KBM-7 (cell line): Measurements from ENCODE around the gene ARL2BP.
A peak's percentile ranks its signal among the peaks of the same experiment; 100 is the strongest.

Source experiments
- DNase-seq: peaks from one replicate; pipeline ENCODE4 v3.0.0-alpha.2; 2015
- in situ Hi-C: fragments of 300-500 bp; cut with MboI; formaldehyde crosslinking; loops from 2 replicates; pipeline ENCODE4 v1.14.3; 2020; ENCODE audit warnings: low sequenced_read_pairs, low pct_unique_long_range_greater_than_20kb, mixed read lengths

Gene ARL2BP

GRCh38 chr16:57276596-57276995 lies 31.5 kb downstream of the ARL2BP start:
- peak; percentile 38 for DNase-seq
- in situ Hi-C loops: no loop called here

DNA sequence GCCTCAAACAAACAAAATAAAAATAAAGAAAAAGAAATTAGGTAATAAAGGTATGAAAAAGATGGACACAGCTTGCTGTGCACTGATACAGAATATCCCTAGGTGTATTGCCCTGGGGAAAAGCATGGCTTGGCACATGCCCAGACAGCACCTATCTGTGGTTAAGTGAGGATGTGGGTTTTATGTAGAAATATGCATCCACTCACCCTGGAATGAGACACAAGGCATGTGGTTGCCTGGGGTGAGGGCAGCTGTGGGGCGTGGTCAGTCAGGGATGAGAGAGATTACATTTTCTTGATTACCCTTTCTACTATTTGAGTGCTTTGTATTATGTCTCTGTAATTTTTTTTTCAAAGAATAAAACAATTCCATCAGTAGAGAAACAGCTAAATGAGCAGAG lies 32.5 kb downstream of the ARL2BP start:
- DNase-seq: peak; percentile 68
- in situ Hi-C loops: no loop called here

DNA sequence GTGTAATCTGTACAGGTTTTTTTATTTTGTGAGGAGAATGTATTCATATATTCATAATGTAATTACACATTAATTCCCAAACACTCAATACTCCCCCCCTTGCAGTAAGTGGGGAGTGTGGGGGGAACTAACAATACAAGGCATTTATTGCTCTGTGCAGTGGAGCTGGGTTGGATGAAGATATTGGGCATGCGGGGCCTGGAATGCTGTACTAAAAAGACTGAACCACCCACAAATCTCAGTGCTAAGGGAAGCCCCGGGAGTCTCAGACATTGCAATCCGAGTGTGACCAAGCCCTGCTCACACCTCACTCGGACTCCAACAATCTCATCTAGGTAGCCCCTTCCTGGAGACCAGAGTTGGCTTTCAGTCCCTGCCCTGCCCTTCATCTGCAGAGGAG lies 33.4 kb downstream of the ARL2BP start:
- DNase-seq: no peak

DNA sequence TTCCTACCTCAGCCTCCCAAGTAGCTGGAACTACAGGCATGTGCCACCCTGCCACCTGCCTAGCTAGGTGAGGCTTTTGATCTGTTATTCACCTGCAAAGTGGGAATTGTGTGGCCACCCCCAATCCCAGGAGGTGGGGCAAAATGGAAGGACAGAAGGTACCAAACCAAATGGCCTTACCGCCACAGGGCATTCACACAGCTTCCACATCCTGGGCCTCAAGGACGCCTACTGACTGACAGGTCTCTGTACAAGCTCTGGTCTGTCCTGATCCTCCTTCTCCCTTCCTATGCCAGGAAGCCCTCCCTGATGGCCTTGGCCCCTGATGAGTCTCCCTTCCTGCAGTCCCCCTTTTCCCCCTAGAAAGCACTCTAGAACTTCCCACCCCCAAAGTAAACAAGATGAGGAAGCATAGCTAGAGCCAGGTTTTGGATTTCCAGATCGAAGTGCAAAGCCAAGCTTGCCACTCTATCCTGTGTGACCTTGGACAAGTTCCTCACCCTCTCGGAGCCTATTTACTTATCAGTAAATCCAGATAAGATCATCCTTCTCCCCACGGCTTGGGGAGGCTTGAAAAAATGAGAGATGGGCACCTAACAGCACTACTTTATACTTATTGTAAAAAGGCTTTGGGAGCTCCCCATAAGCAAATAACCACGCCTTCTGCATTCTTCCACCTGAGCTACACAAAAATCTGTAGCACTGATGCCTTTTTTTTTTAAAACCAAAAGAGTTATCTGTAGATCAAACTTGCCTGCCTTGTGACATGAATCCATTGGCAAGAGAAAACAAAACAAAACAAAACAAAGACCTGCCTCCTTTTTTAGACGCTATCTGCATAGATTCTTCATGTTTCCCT lies 35.0 kb downstream of the ARL2BP start:
- in situ Hi-C loops: no loop called here
- no peak for DNase-seq

More for the DNA sequence above, 33.4 kb downstream of the ARL2BP start:
- in situ Hi-C loops: no loop called here

DNA sequence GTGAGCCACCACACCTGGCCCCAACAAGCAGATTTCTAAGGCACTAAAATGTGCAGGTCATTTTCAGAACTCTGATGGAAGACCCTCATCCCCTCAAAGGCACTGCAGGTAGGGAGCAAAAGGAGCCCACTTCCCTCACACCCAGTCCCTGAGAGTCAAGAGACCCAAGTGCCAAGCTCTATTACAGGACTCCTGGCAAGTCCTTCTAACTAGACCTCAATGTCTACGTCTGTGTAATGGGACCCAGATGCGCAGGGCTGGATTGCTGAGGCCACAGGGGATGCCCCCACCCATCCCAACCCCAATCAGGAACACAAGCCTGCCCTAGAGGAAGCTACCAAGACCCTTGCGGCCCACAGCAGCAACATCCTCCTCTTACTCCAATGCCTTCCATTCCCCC lies 36.7 kb downstream of the ARL2BP start:
- DNase-seq: no peak
- in situ Hi-C loops: no loop called here

DNA sequence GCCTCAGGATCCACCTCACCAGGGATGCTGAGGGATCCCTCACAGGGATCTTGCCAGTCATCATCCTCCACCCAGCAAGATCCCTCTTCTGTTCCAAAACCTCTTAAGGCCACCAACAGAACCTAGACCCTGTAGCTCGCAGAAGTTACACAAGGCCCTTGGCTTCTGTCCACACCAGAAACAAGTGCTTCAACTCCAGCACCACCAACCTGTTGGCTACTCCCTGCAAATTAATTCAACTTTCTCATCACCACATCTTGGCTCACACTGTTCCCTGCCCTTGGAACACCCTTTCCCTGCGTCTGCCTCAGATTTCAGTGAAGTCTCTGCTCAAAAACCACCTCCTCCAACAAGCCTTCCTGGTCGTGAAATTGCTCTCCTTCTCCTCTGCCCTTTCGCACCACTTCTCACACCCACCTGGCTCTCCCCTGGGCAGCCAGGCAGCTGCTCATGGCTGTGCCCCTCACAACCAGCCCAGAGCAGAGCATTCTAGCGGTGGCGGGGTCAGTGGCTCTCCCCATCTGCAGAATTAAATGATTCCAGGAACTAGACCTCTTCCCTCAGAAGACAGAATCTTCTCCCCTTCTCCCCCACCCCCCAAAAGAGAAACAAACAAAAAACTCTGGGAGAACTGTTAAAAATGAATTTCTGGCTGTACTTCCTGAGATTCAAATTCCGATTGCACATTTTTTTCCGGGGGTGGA lies 37.6 kb downstream of the ARL2BP start:
- in situ Hi-C loops: no loop called here

DNA sequence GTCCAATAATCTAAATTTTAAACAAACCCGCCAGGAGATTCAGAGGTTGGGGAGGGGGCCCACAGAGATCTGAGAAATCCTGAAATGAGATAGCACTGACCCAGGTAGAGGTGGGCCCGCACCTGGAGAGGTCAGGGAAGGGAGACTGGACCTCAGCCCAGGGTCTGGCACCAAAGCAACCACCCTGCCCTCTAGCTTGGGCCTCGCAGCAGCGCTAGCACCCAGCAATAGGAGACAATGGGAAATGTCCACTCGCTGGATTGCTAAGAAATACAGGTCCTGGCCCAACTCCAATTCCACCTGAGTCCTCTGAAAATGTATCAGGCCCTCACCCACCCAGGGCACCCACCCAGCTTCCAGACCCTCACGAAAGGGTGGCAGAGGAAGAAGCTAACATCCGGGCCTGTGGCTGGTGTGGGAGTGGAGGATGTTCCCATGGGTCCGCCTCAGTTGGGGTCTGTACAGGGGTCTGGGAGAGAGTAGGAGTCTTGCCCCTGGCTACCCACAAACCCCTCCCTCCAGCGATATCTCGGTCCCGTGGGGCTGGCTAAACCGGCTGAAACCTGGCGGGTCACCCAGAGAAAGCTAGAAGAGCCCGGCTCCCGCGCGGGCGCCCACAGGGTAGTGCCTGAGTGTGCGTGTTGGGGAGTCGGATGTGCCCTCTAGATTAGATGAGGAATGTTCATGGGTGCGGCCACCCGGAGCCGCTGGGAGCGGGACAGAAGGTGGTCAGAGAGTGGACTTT lies 38.3 kb downstream of the ARL2BP start:
- in situ Hi-C loops: no loop called here
- no peak for DNase-seq

More for the DNA sequence above, 37.6 kb downstream of the ARL2BP start:
- no peak for DNase-seq

DNA sequence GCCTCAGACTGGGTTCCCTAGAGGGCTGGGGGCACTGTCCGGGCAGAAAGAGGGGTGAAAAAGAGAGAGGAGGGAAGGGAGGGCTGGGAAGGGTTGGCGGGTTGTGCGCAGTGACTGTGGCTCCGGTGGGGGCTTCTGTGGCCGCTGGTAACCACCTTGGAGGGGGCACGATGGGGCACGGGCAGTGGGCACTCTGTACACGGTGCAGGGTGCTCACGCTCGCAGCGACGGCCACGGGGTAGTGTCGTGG lies 38.8 kb downstream of the ARL2BP start:
- DNase-seq: no peak
- in situ Hi-C loops: no loop called here

- peak; percentile 29 for DNase-seq
- in situ Hi-C loops: no loop called here
Measured at GRCh38 chr16:57284209-57284951, 39.3 kb downstream of the ARL2BP start, which contains the start of gene PLLP. Gene PLLP, minus strand, starts transcription at chr16:57284672. Its CDS starts 132 bp downstream, at chr16:57284540.

DNA sequence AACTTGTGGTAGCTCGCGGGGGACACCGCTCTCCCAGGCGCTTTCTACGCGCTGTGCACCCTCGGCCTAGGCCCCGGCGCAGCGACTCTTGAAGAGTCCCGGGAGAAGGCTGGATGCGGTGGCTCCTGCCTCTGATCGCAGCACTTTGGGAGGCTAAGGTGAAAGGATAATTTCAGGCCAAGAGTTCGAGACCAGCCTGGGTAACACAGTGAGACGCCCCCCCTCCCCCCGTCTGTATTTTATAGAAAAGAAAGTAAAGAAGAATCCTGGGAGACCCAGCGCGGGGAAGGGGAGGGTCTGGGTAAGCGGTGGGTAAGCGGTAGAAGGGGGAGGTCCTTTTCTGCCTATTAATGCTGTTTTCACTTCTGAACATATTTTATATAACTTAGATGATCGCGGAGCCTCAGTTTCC lies 39.9 kb downstream of the ARL2BP start:
- in situ Hi-C loops: no loop called here

DNA sequence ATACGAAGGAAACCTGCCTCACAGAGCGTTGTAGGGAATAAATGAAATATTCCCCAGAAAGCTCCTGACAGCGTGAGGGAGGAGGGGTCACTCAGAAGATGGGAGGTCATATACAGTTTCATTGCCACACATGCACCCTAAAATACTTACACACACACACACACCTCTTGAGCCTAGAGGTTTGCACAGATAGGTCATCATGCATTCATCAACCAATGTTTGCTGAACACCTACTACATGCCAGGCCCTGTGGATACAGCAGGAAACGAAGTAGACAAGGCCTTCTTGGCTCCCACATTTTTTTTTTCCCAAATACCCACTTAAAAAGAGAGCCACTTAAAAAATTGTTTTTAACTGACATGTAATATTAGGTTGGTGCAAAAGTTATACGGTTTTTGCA lies 40.3 kb downstream of the ARL2BP start:
- no peak for DNase-seq
- in situ Hi-C loops: no loop called here

More for the DNA sequence above, 39.9 kb downstream of the ARL2BP start:
- no peak for DNase-seq

DNA sequence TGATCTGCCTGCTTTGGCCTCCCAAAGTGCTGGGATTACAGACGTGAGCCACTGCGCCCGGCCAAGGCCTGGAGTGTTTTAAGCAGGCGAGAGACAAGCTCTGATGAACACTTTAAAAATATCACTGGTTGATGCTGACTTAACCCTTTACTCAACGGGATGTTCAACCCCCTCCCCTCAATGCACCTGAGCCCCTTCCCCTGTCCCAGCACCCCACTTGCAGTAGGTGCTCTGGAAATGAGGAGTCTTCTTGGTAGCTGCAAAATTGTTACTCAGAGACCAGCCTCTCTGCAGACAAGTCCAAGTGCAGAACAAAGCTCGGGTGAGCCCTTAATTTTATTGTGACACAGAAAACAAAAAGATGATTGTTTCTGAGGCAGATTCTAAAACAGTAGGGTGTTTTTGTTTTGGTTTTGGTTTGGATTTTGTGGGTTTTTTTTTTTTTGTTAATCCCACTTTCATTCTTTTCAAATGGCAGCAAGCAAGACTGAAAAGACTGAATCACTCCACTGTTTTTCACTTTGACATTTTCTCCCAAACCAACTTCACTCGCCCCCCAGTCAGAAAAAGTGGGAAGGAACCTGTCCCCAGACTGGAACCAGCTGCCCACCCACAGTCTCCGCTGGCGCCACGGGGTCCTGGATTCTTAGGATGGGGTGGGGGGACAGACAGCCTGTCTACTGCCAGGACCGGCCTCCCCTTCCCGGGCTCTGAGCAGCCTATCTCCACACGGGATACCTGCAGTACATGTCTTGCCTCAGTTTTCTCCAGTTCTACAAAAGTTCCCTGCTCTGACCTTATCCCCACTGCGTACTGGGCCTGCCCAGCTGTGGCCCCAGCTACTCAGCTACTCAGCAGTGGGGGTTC lies 44.6 kb downstream of the ARL2BP start:
- DNase-seq: no peak
- in situ Hi-C loops: no loop called here

GRCh38 chr16:57297856-57298255 lies 52.8 kb downstream of the ARL2BP start:
- peak; percentile 61 for DNase-seq
- in situ Hi-C loops: no loop called here

- DNase-seq: no peak
Measured at GRCh38 chr16:57299009-57299718, 54.1 kb downstream of the ARL2BP start.

DNA sequence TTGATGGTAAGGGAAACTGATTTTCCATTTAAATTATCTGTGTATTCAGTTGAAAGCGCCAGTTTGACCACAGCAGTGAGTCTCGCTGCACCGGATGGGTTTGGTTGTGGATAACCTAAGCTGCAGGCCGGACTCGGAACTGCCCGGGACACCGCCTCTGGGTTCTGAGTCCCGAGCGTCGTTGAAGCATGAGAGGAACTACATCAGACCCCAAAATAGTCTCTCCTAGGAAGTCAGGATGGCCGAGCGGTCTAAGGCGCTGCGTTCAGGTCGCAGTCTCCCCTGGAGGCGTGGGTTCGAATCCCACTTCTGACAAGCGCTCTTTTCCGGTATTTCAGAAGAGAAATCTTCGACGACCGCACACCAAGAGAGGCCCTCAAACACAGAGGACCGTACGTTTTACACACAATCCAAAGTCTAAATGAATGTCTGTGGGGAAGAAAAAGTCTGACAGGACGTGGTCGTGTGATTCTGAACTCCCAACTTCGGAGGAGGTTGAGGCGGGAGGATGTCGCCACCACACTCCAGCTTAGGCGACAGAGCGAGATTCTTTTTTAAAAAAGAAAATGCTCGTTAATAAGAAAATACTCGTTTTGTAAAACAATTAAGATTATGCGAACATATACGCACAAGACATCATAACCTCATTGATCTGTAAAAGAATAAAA lies 54.8 kb downstream of the ARL2BP start:
- DNase-seq: peak; percentile 96
- in situ Hi-C loops: loop anchor here (10.0 kb wide), 1 partner anchor 115 kb away; no protein-coding TSS in a partner anchor

More at GRCh38 chr16:57299009-57299718, 54.1 kb downstream of the ARL2BP start:
- in situ Hi-C loops: no loop called here

- in situ Hi-C loops: loop anchor here (10.0 kb wide), 1 partner anchor 114 kb away; no protein-coding TSS in a partner anchor
- DNase-seq: peak; percentile 99
Measured at GRCh38 chr16:57300387-57301125, 55.5 kb downstream of the ARL2BP start.
